Esophagus muscularis mucosa (tissue), 4 donors: ENCODE measurements around the gene UBL3. TPM values are rescaled to one million over a fixed set of nuclear protein-coding genes. Genes with fewer than 3 reads are reported as not detected.

Source experiments
- DNase-seq: peaks from one replicate; pipeline ENCODE4 v3.0.0-alpha.2; 2017; ENCODE audit errors: extremely low spot score
- H3K27ac ChIP-seq, 4 donors: fragments of 200-600 bp; sonication (generic); replicated peaks in 1 of 4; 1 replicate in 3 of 4; 2 replicates in 1 of 4; pipeline ENCODE4 v1.5.1; 2016 to 2019; ENCODE audit warnings: mild to moderate bottlenecking in 1 of 4
- H3K27me3 ChIP-seq, 4 donors: fragments of 200-600 bp; sonication (generic); one replicate each; pipeline versions ENCODE4 v1.5.1 to v1.6.0; 2016 to 2019
- H3K36me3 ChIP-seq, 4 donors: fragments of 200-600 bp; sonication (generic); one replicate each; pipeline ENCODE4 v1.5.1; 2016 to 2019
- H3K4me1 ChIP-seq, 4 donors: fragments of 200-600 bp; sonication (generic); one replicate each; pipeline ENCODE4 v1.5.1; 2016 to 2019
- H3K4me3 ChIP-seq, 4 donors: fragments of 200-600 bp; sonication (generic); 1 replicate in 2 of 4; 2 replicates in 2 of 4; pipeline ENCODE4 v1.5.1; 2016 to 2019; ENCODE audit warnings: mild to moderate bottlenecking in 4 of 4, moderate library complexity in 1 of 4
- H3K9me3 ChIP-seq, 4 donors: fragments of 200-600 bp; sonication (generic); 1 replicate in 3 of 4; 2 replicates in 1 of 4; pipeline ENCODE4 v1.5.1; 2016 to 2019
- CTCF ChIP-seq, 3 experiments: fragments of 200-600 bp in 2 of 3; fragments of 450-650 bp in 1 of 3; sonication (generic) in 2 of 3; IDR thresholded peaks; one replicate each; pipeline ENCODE4 v1.5.1; 2017 to 2019; ENCODE audit warnings: antibody characterized with exemption in 3 of 3, mild to moderate bottlenecking in 2 of 3, moderate library complexity in 1 of 3
- EP300 ChIP-seq: sonication (generic); formaldehyde crosslinking; IDR thresholded peaks from one replicate; pipeline ENCODE4 v1.6.1; 2017; ENCODE audit warnings: antibody characterized with exemption
- POLR2A ChIP-seq: fragments of 450-650 bp; IDR thresholded peaks from one replicate; pipeline ENCODE4 v1.6.1; 2017; ENCODE audit warnings: antibody characterized with exemption, moderate library complexity, mild to moderate bottlenecking, low read depth
- POLR2AphosphoS5 ChIP-seq, 2 donors: sonication (generic); formaldehyde crosslinking; IDR thresholded peaks; one replicate each; pipeline ENCODE4 v1.6.1; 2017; ENCODE audit warnings: antibody characterized with exemption in 2 of 2
- WGBS: methylation state at CpG from one replicate; pipeline ENCODE4 v1.1.5; 2018; 5-methylcytosine and 5-hydroxymethylcytosine counted together
- intact Hi-C: fragments of 100-400 bp; cut with DNase I; formaldehyde crosslinking; loops from one replicate; pipeline ENCODE4 v1.15.1; 2023
- total RNA-seq, 4 donors: library from RNA; depleted of rRNA; stranded (reverse); fragments of >200 nt; gene quantifications; one replicate each; pipeline versions ENCODE4 v1.1.0 to v1.2.1, GENCODE V29; 2016

Gene UBL3
- total RNA-seq, 4 donors from 2014 or later, result 30.2 to 44.5 (median 32.6) TPM

GRCh38 chr13:29758531-29759114, 91.8 kb downstream of the UBL3 start:
- no peak overlapping the region for H3K27ac ChIP-seq
- no peaks in the 10 kb centered on the region for H3K9me3 ChIP-seq
- intact Hi-C loops, result no loop called here
- no peak overlapping the region for H3K4me3 ChIP-seq
- H3K36me3 ChIP-seq, result no peaks in the 10 kb centered on the region
- TF ChIP-seq POLR2A (no peak), POLR2AphosphoS5 (IDR thresholded peaks at IDR 0.05) (no peak), EP300 (no peak)
- DNase-seq, result no peak
- WGBS, result 78% methylated on average over 9 of the region's 9 CpGs
- H3K4me1 ChIP-seq, result peaks cover 0 to 16% (median 6%) of the 10 kb centered on the region in 4 donors
- no peaks in the 10 kb centered on the region for H3K27me3 ChIP-seq

- 62% methylated on average over 2 of the region's 2 CpGs for WGBS
- Histone ChIP-seq H3K4me1 (peaks cover 0 to 13% (median 5%) of the 10 kb centered on the region in 4 donors), H3K27me3 (no peaks in the 10 kb centered on the region), H3K27ac (no peak overlapping the region), H3K36me3 (no peaks in the 10 kb centered on the region), H3K9me3 (no peaks in the 10 kb centered on the region), H3K4me3 (no peak overlapping the region)
- DNase-seq, result no peak
- intact Hi-C loops, result no loop called here
- TF ChIP-seq EP300 (no peak), POLR2AphosphoS5 (IDR thresholded peaks at IDR 0.05) (no peak), CTCF (IDR thresholded peaks at IDR 0.05) (no peak), POLR2A (no peak)
These were observed 93.9 kb downstream of the UBL3 start for GRCh38 chr13:29756506-29756905.

- WGBS, result 87% methylated on average over 4 of the region's 4 CpGs
- no peak for DNase-seq
- intact Hi-C loops, result no loop called here
- no peaks in the 10 kb centered on the region for H3K27me3 ChIP-seq
- H3K36me3 ChIP-seq, result no peaks in the 10 kb centered on the region
- H3K4me3 ChIP-seq, result no peak overlapping the region
- H3K27ac ChIP-seq, result no peak overlapping the region
- H3K9me3 ChIP-seq, result no peaks in the 10 kb centered on the region
- TF ChIP-seq EP300 (no peak), POLR2AphosphoS5 (IDR thresholded peaks at IDR 0.05) (no peak), POLR2A (no peak), CTCF (IDR thresholded peaks at IDR 0.05) (no peak)
- H3K4me1 ChIP-seq, result peaks cover 0 to 13% (median 5%) of the 10 kb centered on the region in 4 donors
These were observed 96.0 kb downstream of the UBL3 start for GRCh38 chr13:29754473-29754806.

- Histone ChIP-seq H3K9me3 (no peaks in the 10 kb centered on the region), H3K36me3 (no peaks in the 10 kb centered on the region), H3K4me1 (peaks cover 0 to 13% (median 5%) of the 10 kb centered on the region in 4 donors), H3K4me3 (no peak overlapping the region), H3K27ac (no peak overlapping the region), H3K27me3 (no peaks in the 10 kb centered on the region)
- intact Hi-C loops, result no loop called here
- WGBS, result 72% methylated on average over 10 of the region's 10 CpGs
- DNase-seq, result no peak
- TF ChIP-seq CTCF (IDR thresholded peaks at IDR 0.05) (no peak), POLR2A (no peak), EP300 (no peak), POLR2AphosphoS5 (IDR thresholded peaks at IDR 0.05) (no peak)
These were observed 96.6 kb downstream of the UBL3 start for GRCh38 chr13:29753618-29754472.

GRCh38 chr13:29752175-29752574, 98.2 kb downstream of the UBL3 start:
- Histone ChIP-seq H3K4me1 (peaks cover 0 to 13% (median 5%) of the 10 kb centered on the region in 4 donors), H3K4me3 (no peak overlapping the region), H3K27me3 (no peaks in the 10 kb centered on the region), H3K36me3 (no peaks in the 10 kb centered on the region), H3K9me3 (no peaks in the 10 kb centered on the region), H3K27ac (no peak overlapping the region)
- DNase-seq, result no peak
- TF ChIP-seq EP300 (no peak), POLR2AphosphoS5 (IDR thresholded peaks at IDR 0.05) (no peak), CTCF (IDR thresholded peaks at IDR 0.05) (no peak), POLR2A (no peak)
- 88% methylated on average over 4 of the region's 4 CpGs for WGBS
- intact Hi-C loops, result no loop called here
